HFFc6 (cell line): ENCODE measurements around the gene SH3PXD2B. TPM values are rescaled to one million over a fixed set of nuclear protein-coding genes. Genes with fewer than 3 reads are reported as not detected.

Source experiments
- DNase-seq: peaks from one replicate; pipeline ENCODE4 v3.0.0-alpha.2; 2018
- H3K27ac Mint-ChIP-seq: 2 replicates; pipeline ENCODE4 v1.8.0; 2020; ENCODE audit warnings: mild to moderate bottlenecking, mixed read lengths
- H3K27me3 Mint-ChIP-seq: 2 replicates; pipeline ENCODE4 v1.8.0; 2021; ENCODE audit warnings: mild to moderate bottlenecking, moderate library complexity, mixed read lengths; ENCODE audit not compliant: insufficient read depth
- H3K36me3 Mint-ChIP-seq: 2 replicates; pipeline ENCODE4 v1.8.0; 2021; ENCODE audit warnings: low read depth, mixed read lengths
- H3K4me1 Mint-ChIP-seq: 2 replicates; pipeline ENCODE4 v1.8.0; 2020; ENCODE audit warnings: low read depth, mixed read lengths
- H3K4me3 Mint-ChIP-seq: 2 replicates; pipeline ENCODE4 v1.8.0; 2020; ENCODE audit warnings: mild to moderate bottlenecking, moderate library complexity, mixed read lengths
- H3K9me3 Mint-ChIP-seq: 2 replicates; pipeline ENCODE4 v1.8.0; 2020; ENCODE audit warnings: mild to moderate bottlenecking, mixed read lengths
- CTCF ChIP-seq: fragments of 200-600 bp; sonication (generic); IDR thresholded peaks from 2 replicates; pipeline ENCODE4 v1.5.0; 2021; ENCODE audit warnings: antibody characterized with exemption, mild to moderate bottlenecking
- total RNA-seq, 6 experiments: library from RNA; stranded (reverse); fragmentation: NEBNext Ultra II Directional; extraction: Animal tissue kit (Norgen Biotek cat#: 25700); gene quantifications; 2 replicates in 1 of 6; 3 replicates in 5 of 6; pipeline ENCODE4 v1.2.3, GENCODE V29; 2021

The SH3PXD2B gene
- total RNA-seq, 6 experiments from 2014 or later, result 12.4 to 28.4 (median 24.3) TPM

GRCh38 chr5:172322028-172322965, 132.0 kb downstream of the SH3PXD2B start:
- no peak for DNase-seq
- Mint-ChIP-seq H3K36me3 (no peaks in the 10 kb centered on the region), H3K27me3 (peaks cover 2% of the 10 kb centered on the region), H3K9me3 (no peaks in the 10 kb centered on the region), H3K27ac (no peak overlapping the region; the same call in 1 of the 2 replicates), H3K4me1 (peaks cover 19% of the 10 kb centered on the region), H3K4me3 (no peak overlapping the region)
- no peak for TF ChIP-seq CTCF

- no peaks in the 10 kb centered on the region for H3K9me3 Mint-ChIP-seq
- H3K27me3 Mint-ChIP-seq, result peaks cover 2% of the 10 kb centered on the region
- TF ChIP-seq CTCF, result no peak
- H3K27ac Mint-ChIP-seq, result no peak overlapping the region
- peaks cover 19% of the 10 kb centered on the region for H3K4me1 Mint-ChIP-seq
- no peak overlapping the region for H3K4me3 Mint-ChIP-seq
- H3K36me3 Mint-ChIP-seq, result no peaks in the 10 kb centered on the region
- no peak for DNase-seq
Observed at GRCh38 chr5:172321593-172321992, 132.7 kb downstream of the SH3PXD2B start.

GRCh38 chr5:172319708-172320441, 134.4 kb downstream of the SH3PXD2B start:
- no peak for TF ChIP-seq CTCF
- no peaks in the 10 kb centered on the region for H3K36me3 Mint-ChIP-seq
- H3K4me3 Mint-ChIP-seq, result peak overlapping the region; percentile 66; the same call in 1 of the 2 replicates
- H3K4me1 Mint-ChIP-seq, result peaks cover 34% of the 10 kb centered on the region
- peaks cover 2% of the 10 kb centered on the region for H3K27me3 Mint-ChIP-seq
- H3K9me3 Mint-ChIP-seq, result no peaks in the 10 kb centered on the region
- peak overlapping the region; percentile 76 for H3K27ac Mint-ChIP-seq
- DNase-seq, result no peak

GRCh38 chr5:172315587-172316493, 138.5 kb downstream of the SH3PXD2B start:
- peaks cover 5% of the 10 kb centered on the region for H3K27me3 Mint-ChIP-seq
- no peaks in the 10 kb centered on the region for H3K36me3 Mint-ChIP-seq
- H3K4me1 Mint-ChIP-seq, result peaks cover 41% of the 10 kb centered on the region
- H3K9me3 Mint-ChIP-seq, result no peaks in the 10 kb centered on the region
- DNase-seq, result no peak
- TF ChIP-seq CTCF, result no peak
- H3K27ac Mint-ChIP-seq, result peak overlapping the region; percentile 30; the same call in 1 of the 2 replicates
- H3K4me3 Mint-ChIP-seq, result no peak overlapping the region; the same call in 1 of the 2 replicates

GRCh38 chr5:172313915-172314314, 140.4 kb downstream of the SH3PXD2B start:
- H3K4me3 Mint-ChIP-seq, result no peak overlapping the region
- no peaks in the 10 kb centered on the region for H3K36me3 Mint-ChIP-seq
- no peak for DNase-seq
- H3K4me1 Mint-ChIP-seq, result peaks cover 34% of the 10 kb centered on the region
- H3K9me3 Mint-ChIP-seq, result no peaks in the 10 kb centered on the region
- no peak overlapping the region for H3K27ac Mint-ChIP-seq
- peaks cover 8% of the 10 kb centered on the region for H3K27me3 Mint-ChIP-seq
- no peak for TF ChIP-seq CTCF
